CD4-positive, alpha-beta T cell treated with Interferon gamma for 1 hour (primary cell): ENCODE data around the gene KIF25.

Experiments
- DNase-seq: peaks from one replicate; pipeline ENCODE4 v3.0.0-alpha.2; 2020

The KIF25 gene

DNA sequence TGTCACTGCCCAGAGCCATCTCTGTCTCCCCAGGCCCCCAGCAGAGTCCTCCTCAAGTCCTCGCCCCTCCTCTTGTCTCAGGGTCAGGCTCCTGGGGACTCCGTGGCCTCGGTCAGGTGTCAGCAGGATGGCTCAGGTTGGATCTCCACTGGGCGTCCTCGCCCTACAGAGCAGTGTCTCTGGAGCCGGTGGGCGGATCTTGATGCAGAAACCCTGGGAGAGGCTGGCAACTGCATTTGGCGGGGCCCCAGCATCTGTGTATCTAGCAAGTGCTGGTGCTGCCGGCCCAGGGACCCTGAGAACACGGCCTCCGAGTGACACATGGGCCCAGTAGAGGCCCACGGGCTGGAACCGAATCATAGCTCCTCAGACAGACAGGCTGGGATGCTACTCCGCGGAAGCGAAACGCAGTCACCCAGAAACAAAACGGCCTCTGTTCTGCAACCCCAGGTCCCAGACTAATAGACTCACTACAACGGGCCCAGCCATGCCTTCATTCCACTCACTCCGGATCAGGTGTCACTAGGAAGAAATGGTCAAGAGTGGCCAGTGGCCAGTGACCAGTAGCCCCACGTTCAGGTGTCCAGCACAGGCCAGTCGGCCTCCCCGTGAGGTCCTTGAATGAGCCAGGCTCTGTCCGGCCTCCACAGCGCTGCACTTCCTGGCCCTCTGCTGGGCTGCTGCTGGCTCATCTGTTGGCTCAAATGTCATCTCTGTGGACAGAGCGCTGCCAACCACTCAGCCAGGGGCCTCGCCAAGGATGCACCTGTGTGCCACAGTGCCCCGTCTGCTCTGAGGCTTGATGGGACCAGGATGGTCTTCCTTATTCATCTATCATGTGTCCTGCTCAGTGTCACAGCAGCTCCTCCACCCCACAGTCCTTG lies 94.2 kb downstream of the KIF25 start:
- no peak for DNase-seq

GRCh38 chr6:168092541-168092940 lies 95.1 kb downstream of the KIF25 start:
- no peak for DNase-seq

DNA sequence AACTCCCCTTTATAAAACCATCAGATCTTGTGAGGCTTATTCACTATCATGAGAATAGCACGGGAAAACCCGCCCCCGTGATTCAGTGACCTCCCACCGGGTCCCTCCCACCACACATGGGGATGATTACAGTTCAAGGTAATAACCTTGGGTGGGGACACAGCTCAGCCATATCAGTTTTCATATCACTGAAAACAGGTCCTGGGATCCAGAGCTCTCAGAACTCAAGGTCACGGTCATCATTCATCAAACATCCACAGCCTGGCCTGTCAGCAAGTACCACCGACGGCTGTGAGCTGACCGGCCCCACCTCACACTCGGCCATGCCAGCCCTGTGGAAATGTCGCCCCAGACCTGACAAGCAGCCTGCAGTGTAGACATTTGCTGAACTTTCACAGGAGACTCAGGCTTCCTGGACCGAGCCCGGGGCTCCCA lies 95.6 kb downstream of the KIF25 start:
- no peak for DNase-seq

GRCh38 chr6:168093634-168094033 lies 96.2 kb downstream of the KIF25 start:
- DNase-seq = no peak
